ENCODE results near the gene NANOS2.
A peak's percentile ranks its signal among the peaks of the same experiment; 100 is the strongest.

Gene NANOS2

GRCh38 chr19:45955905-45956608, 41.5 kb upstream of the NANOS2 start:
- no peak overlapping the region for H3K27ac ChIP-seq
- TF ChIP-seq CTCF (conservative IDR thresholded peaks at IDR 0.05): no peak

GRCh38 chr19:45954156-45954555, 39.6 kb upstream of the NANOS2 start:
- TF ChIP-seq CTCF (conservative IDR thresholded peaks at IDR 0.05): no peak
- H3K27ac ChIP-seq: no peak overlapping the region

- TF ChIP-seq CTCF (conservative IDR thresholded peaks at IDR 0.05): no peak
- peak overlapping the region; percentile 74 for H3K27ac ChIP-seq
Measured at GRCh38 chr19:45953676-45954075, 39.1 kb upstream of the NANOS2 start.

- no peak for TF ChIP-seq CTCF (conservative IDR thresholded peaks at IDR 0.05)
- H3K27ac ChIP-seq: peak overlapping the region; percentile 74
Measured at GRCh38 chr19:45952686-45953505, 38.3 kb upstream of the NANOS2 start.

GRCh38 chr19:45952341-45952685, 37.7 kb upstream of the NANOS2 start:
- H3K27ac ChIP-seq: peak overlapping the region; percentile 74
- TF ChIP-seq CTCF (conservative IDR thresholded peaks at IDR 0.05): no peak

GRCh38 chr19:45947926-45948325, 33.3 kb upstream of the NANOS2 start:
- no peak overlapping the region for H3K27ac ChIP-seq

GRCh38 chr19:45940515-45940805, 25.9 kb upstream of the NANOS2 start:
- H3K27ac ChIP-seq: no peak overlapping the region
- TF ChIP-seq CTCF (conservative IDR thresholded peaks at IDR 0.05): no peak

More at GRCh38 chr19:45947926-45948325, 33.3 kb upstream of the NANOS2 start:
- no peak for TF ChIP-seq CTCF (conservative IDR thresholded peaks at IDR 0.05)
